Hepatocyte (in vitro differentiated cells): ENCODE data around the gene FALEC. TPM values are rescaled to one million over a fixed set of nuclear protein-coding genes. Genes with fewer than 3 reads are reported as not detected.

Experiments
- DNase-seq: peaks from one replicate; pipeline ENCODE4 v3.0.0-alpha.2; 2016; ENCODE audit warnings: low spot score
- H2AFZ ChIP-seq: fragments of 200-600 bp; sonication (generic); 2 replicates; pipeline ENCODE4 v1.6.0; 2016; ENCODE audit warnings: antibody characterized with exemption, mild to moderate bottlenecking
- H3K27ac ChIP-seq: fragments of 200-600 bp; sonication (generic); 2 replicates; pipeline ENCODE4 v1.5.1; 2016; ENCODE audit warnings: mild to moderate bottlenecking
- H3K27me3 ChIP-seq: fragments of 200-600 bp; sonication (generic); 2 replicates; pipeline ENCODE4 v1.6.1; 2016
- H3K36me3 ChIP-seq: fragments of 200-600 bp; sonication (generic); replicated peaks from 2 replicates; pipeline ENCODE4 v1.5.1; 2016; ENCODE audit warnings: low read depth; ENCODE audit not compliant: insufficient read depth
- H3K4me1 ChIP-seq: fragments of 200-600 bp; sonication (generic); 2 replicates; pipeline ENCODE4 v1.5.1; 2016; ENCODE audit warnings: mild to moderate bottlenecking, moderate library complexity; ENCODE audit not compliant: insufficient read depth
- H3K4me2 ChIP-seq: fragments of 200-600 bp; sonication (generic); 2 replicates; pipeline ENCODE4 v1.6.0; 2016
- H3K4me3 ChIP-seq: fragments of 200-600 bp; sonication (generic); 2 replicates; pipeline ENCODE4 v1.5.1; 2016; ENCODE audit warnings: mild to moderate bottlenecking
- H3K79me2 ChIP-seq: fragments of 200-600 bp; sonication (generic); 2 replicates; pipeline ENCODE4 v1.6.0; 2017; ENCODE audit warnings: mild to moderate bottlenecking
- H3K9me2 ChIP-seq: fragments of 200-600 bp; sonication (generic); replicated peaks from 2 replicates; pipeline ENCODE4 v1.6.0; 2017; ENCODE audit warnings: mild to moderate bottlenecking; ENCODE audit not compliant: insufficient read depth
- H3K9me3 ChIP-seq: fragments of 200-600 bp; sonication (generic); 2 replicates; pipeline ENCODE4 v1.5.1; 2016; ENCODE audit warnings: low read depth, mild to moderate bottlenecking
- H4K20me1 ChIP-seq: fragments of 200-600 bp; sonication (generic); 2 replicates; pipeline ENCODE4 v1.6.0; 2016; ENCODE audit warnings: mild to moderate bottlenecking; ENCODE audit not compliant: insufficient read depth, poor library complexity, severe bottlenecking
- CTCF ChIP-seq: fragments of 200-600 bp; sonication (generic); IDR thresholded peaks from 2 replicates; pipeline ENCODE4 v1.5.1; 2016; ENCODE audit warnings: antibody characterized with exemption, mild to moderate bottlenecking; ENCODE audit not compliant: poor library complexity
- EZH2 ChIP-seq: fragments of 200-600 bp; sonication (generic); IDR thresholded peaks from 2 replicates; pipeline ENCODE4 v1.6.1; 2016; ENCODE audit warnings: antibody characterized with exemption, mild to moderate bottlenecking, borderline replicate concordance
- EZH2phosphoT487 ChIP-seq: fragments of 200-600 bp; sonication (generic); IDR thresholded peaks from one replicate; pipeline ENCODE4 v1.6.1; 2018; ENCODE audit warnings: antibody characterized with exemption, mild to moderate bottlenecking, low read depth, moderate library complexity; ENCODE audit not compliant: unreplicated experiment, severe bottlenecking
- WGBS: methylation state at CpG from one replicate; pipeline ENCODE4 v1.1.6; 2016; ENCODE audit warnings: low lambda C conversion rate; ENCODE audit errors: missing lambda C conversion rate; 5-methylcytosine and 5-hydroxymethylcytosine counted together
- polyA plus RNA-seq: library from polyadenylated mRNA; unstranded; fragments of >200 nt; fragmentation: Nextera tagmentation; extraction: Ambion mirVana; gene quantifications from 2 replicates; pipeline ENCODE4 v1.2.1, GENCODE V29; 2016
- total RNA-seq: library from RNA; depleted of rRNA; stranded (reverse); fragments of >200 nt; gene quantifications from 2 replicates; pipeline ENCODE4 v1.2.3, GENCODE V29; 2014

FALEC gene
- total and polyA plus RNA-seq, 2 experiments from 2014 or later, result 0.39 TPM; not detected in 1

GRCh38 chr1:150512846-150513245 lies 2.7 kb upstream of the FALEC start:
- H2AFZ ChIP-seq, result no peak overlapping the region

DNA sequence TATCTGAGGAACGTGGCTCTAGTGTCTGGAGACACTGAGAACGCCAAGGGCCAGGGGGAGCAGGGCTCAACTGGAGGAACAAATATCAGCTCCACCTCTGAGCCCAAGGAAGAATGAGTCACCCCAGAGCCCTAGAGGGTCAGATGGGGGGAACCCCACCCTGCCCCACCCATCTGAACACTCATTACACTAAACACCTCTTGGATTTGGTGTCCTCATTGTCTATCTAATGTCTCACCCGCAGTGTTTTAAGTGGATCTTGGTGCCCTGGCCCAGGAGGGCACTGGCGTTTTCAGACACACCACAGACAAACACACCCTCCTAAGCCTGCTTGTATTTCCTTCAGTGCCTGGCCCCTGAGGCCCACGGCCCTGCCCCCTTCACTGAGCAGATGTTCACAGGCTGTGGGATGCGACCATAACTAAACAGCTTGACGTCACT lies 2.2 kb upstream of the FALEC start:
- H3K9me2 ChIP-seq, result no peaks in the 10 kb centered on the region
- H3K27ac ChIP-seq, result no peak overlapping the region
- no peaks in the 10 kb centered on the region for H4K20me1 ChIP-seq
- no peak overlapping the region for H3K4me2 ChIP-seq
- 80% methylated on average over 7 of the region's 7 CpGs for WGBS
- H3K4me1 ChIP-seq, result peaks cover 11% of the 10 kb centered on the region
- H3K27me3 ChIP-seq, result no peaks in the 10 kb centered on the region
- TF ChIP-seq EZH2phosphoT487 (no peak), EZH2 (no peak), CTCF (no peak)
- no peak for DNase-seq
- H3K36me3 ChIP-seq, result no peaks in the 10 kb centered on the region
- H2AFZ ChIP-seq, result no peak overlapping the region
- no peaks in the 10 kb centered on the region for H3K79me2 ChIP-seq
- no peaks in the 10 kb centered on the region for H3K9me3 ChIP-seq
- H3K4me3 ChIP-seq, result no peak overlapping the region

More at GRCh38 chr1:150512846-150513245, 2.7 kb upstream of the FALEC start:
- Histone ChIP-seq H4K20me1 (no peaks in the 10 kb centered on the region), H3K79me2 (no peaks in the 10 kb centered on the region), H3K36me3 (no peaks in the 10 kb centered on the region), H3K4me1 (peaks cover 11% of the 10 kb centered on the region), H3K9me3 (no peaks in the 10 kb centered on the region), H3K4me3 (no peak overlapping the region), H3K27ac (no peak overlapping the region), H3K9me2 (no peaks in the 10 kb centered on the region), H3K4me2 (no peak overlapping the region), H3K27me3 (no peaks in the 10 kb centered on the region)
- 57% methylated on average over 2 of the region's 2 CpGs for WGBS
- TF ChIP-seq EZH2 (no peak), CTCF (no peak), EZH2phosphoT487 (no peak)
- DNase-seq, result no peak

GRCh38 chr1:150514260-150514659 lies 1.3 kb upstream of the FALEC start:
- no peak for TF ChIP-seq EZH2

DNA sequence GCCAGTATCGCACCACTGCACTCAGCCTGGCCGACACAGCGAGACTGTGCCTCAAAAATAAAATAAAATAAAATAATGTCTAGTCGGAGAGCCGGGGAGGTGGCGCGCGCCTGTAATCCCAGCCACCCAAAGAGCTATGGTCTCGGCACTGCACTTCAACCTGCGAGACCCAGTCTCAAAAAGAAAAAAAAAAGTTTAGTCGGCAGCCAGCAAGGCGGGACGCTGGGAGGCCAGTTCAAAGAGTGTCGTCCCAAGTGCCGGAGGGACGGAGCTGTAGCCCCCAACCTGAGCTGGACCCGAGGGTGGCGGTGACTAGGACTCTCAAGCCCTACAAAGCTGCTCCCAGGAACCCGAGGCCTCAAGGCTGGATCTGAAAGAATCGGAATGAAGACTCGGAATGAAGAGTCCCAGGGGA lies 632 bp upstream of the FALEC start:
- Histone ChIP-seq H3K27ac (peak overlapping the region; percentile 44), H2AFZ (peak overlapping the region; percentile 73), H3K27me3 (no peaks in the 10 kb centered on the region), H3K9me2 (no peaks in the 10 kb centered on the region), H4K20me1 (no peaks in the 10 kb centered on the region), H3K4me1 (peaks cover 11% of the 10 kb centered on the region), H3K79me2 (no peaks in the 10 kb centered on the region), H3K4me2 (peak overlapping the region; percentile 92), H3K9me3 (no peaks in the 10 kb centered on the region), H3K36me3 (no peaks in the 10 kb centered on the region), H3K4me3 (peak overlapping the region; percentile 44)
- WGBS, result 31% methylated on average over 21 of the region's 21 CpGs
- TF ChIP-seq EZH2phosphoT487, result no peak
- no peak for TF ChIP-seq EZH2
- no peak for TF ChIP-seq CTCF
- no peak for DNase-seq

More at GRCh38 chr1:150514260-150514659, 1.3 kb upstream of the FALEC start:
- no peak overlapping the region for H3K4me3 ChIP-seq
- H4K20me1 ChIP-seq, result no peaks in the 10 kb centered on the region
- no peaks in the 10 kb centered on the region for H3K9me2 ChIP-seq
- peaks cover 11% of the 10 kb centered on the region for H3K4me1 ChIP-seq
- no peak overlapping the region for H3K27ac ChIP-seq
- H3K9me3 ChIP-seq, result no peaks in the 10 kb centered on the region
- 88% methylated on average over 9 of the region's 9 CpGs for WGBS
- H2AFZ ChIP-seq, result no peak overlapping the region
- no peaks in the 10 kb centered on the region for H3K36me3 ChIP-seq
- H3K4me2 ChIP-seq, result no peak overlapping the region
- no peaks in the 10 kb centered on the region for H3K27me3 ChIP-seq
- no peaks in the 10 kb centered on the region for H3K79me2 ChIP-seq
- no peak for DNase-seq
